ENCODE measurements around the gene ZNF607.

GRCh38 chr19:37699057-37699456 lies 20.5 kb downstream of the ZNF607 start:
- no peak for TF ChIP-seq YY1 (IDR thresholded peaks at IDR 0.05; ENCODE audit: insufficient read depth, insufficient read length)
- TF ChIP-seq SUZ12 (IDR thresholded peaks at IDR 0.05; ENCODE audit: extremely low read depth, insufficient read depth, insufficient read length), result no peak
